Caco-2 (cell line): ENCODE data around the gene NHP2. TPM values are rescaled to one million over a fixed set of nuclear protein-coding genes. Genes with fewer than 3 reads are reported as not detected.
A peak's percentile ranks its signal among the peaks of the same experiment; 100 is the strongest.

ENCODE experiments used
- Bru-seq: library from RNA; stranded (reverse); fragments of 400-500 nt; gene quantifications from one replicate; lab custom pipeline; 2021; lab: Mats Ljungman, UMichigan
- BruChase-seq, 2 experiments: library from RNA; stranded (reverse); fragments of 400-500 nt; gene quantifications; one replicate each; lab custom pipeline; 2021; lab: Mats Ljungman, UMichigan
- BruUV-seq: library from RNA; stranded (reverse); fragments of 400-500 nt; replicated peaks from 2 replicates; lab custom pipeline; 2021; lab: Mats Ljungman, UMichigan
- CTCF ChIA-PET: fragments of 300-600 bp; sonication (Branson Sonifier 250); formaldehyde crosslinking; loops from one replicate; lab custom pipeline; 2022; ENCODE audit warnings: antibody characterized with exemption; lab: Charles Lee
- POLR2A ChIA-PET: fragments of 300-600 bp; sonication (Branson Sonifier 250); formaldehyde crosslinking; loops from one replicate; lab custom pipeline; 2022; ENCODE audit warnings: antibody characterized with exemption; lab: Charles Lee
- DNase-seq, 2 experiments: peaks; one replicate each; pipeline versions ENCODE4 v3.0.0 to v3.0.0-alpha.2; 2020 to 2022
- H3K27me3 ChIP-seq: replicated peaks from 2 replicates; pipeline ENCODE4 v1.6.0; 2011; ENCODE audit warnings: low read length; ENCODE audit not compliant: control insufficient read depth, insufficient read depth
- H3K36me3 ChIP-seq: 2 replicates; pipeline ENCODE4 v1.5.1; 2011; ENCODE audit warnings: low read length; ENCODE audit not compliant: control insufficient read depth, insufficient read depth
- H3K4me1 ChIP-seq: fragments of 250-450 bp; sonication (Bioruptor Pico); 2 replicates; pipeline ENCODE4 v1.5.1; 2020; ENCODE audit warnings: mild to moderate bottlenecking
- H3K4me3 ChIP-seq: 2 replicates; pipeline ENCODE4 v1.5.1; 2011; ENCODE audit warnings: low read depth, mild to moderate bottlenecking, control low read depth, low read length
- H3K9me3 ChIP-seq: fragments of 250-450 bp; sonication (Bioruptor Pico); 2 replicates; pipeline ENCODE4 v1.5.1; 2020; ENCODE audit warnings: mild to moderate bottlenecking, moderate library complexity
- H3K27ac Mint-ChIP-seq: one replicate; pipeline ENCODE4 v1.8.0; 2022; ENCODE audit warnings: mixed read lengths; ENCODE audit not compliant: unreplicated experiment
- H3K27me3 Mint-ChIP-seq: one replicate; pipeline ENCODE4 v1.8.0; 2022; ENCODE audit warnings: mixed read lengths; ENCODE audit not compliant: insufficient read depth, unreplicated experiment
- H3K36me3 Mint-ChIP-seq: one replicate; pipeline ENCODE4 v1.8.0; 2022; ENCODE audit warnings: mild to moderate bottlenecking, mixed read lengths; ENCODE audit not compliant: insufficient read depth, unreplicated experiment
- H3K4me1 Mint-ChIP-seq: one replicate; pipeline ENCODE4 v1.8.0; 2022; ENCODE audit warnings: low read depth, mixed read lengths; ENCODE audit not compliant: unreplicated experiment
- H3K4me3 Mint-ChIP-seq: one replicate; pipeline ENCODE4 v1.8.0; 2022; ENCODE audit warnings: mild to moderate bottlenecking, moderate library complexity, mixed read lengths; ENCODE audit not compliant: unreplicated experiment
- H3K9me3 Mint-ChIP-seq: one replicate; pipeline ENCODE4 v1.8.0; 2022; ENCODE audit warnings: mixed read lengths; ENCODE audit not compliant: unreplicated experiment
- CTCF ChIP-seq, 2 experiments: fragments of 200-600 bp in 1 of 2; IDR thresholded peaks; 1 replicate in 1 of 2; 2 replicates in 1 of 2; pipeline versions ENCODE4 v1.5.1 to v1.8.0; 2011 to 2022; ENCODE audit warnings: antibody characterized with exemption in 1 of 2, control low read depth in 1 of 2, inconsistent platforms in 1 of 2, low read depth in 1 of 2, low read length in 1 of 2, mild to moderate bottlenecking in 1 of 2, moderate library complexity in 1 of 2; ENCODE audit not compliant: insufficient read depth in 1 of 2, severe bottlenecking in 1 of 2, unreplicated experiment in 1 of 2
- intact Hi-C: fragments of 100-400 bp; cut with micrococcal nuclease; formaldehyde crosslinking; loops from one replicate; pipeline ENCODE4 v1.10.0; 2022; ENCODE audit not compliant: unreplicated experiment
- long read RNA-seq: library from polyadenylated mRNA; stranded (forward); transcript quantifications from one replicate; pipeline ENCODE4 v2.0.0, GENCODE V29; 2022
- total RNA-seq: library from RNA; stranded (reverse); gene quantifications from 2 replicates; pipeline ENCODE4 v1.2.3, GENCODE V29; 2022

NHP2 gene
- total RNA-seq (127 and 142 TPM in 2 replicates), Bru-seq, nascent RNA (percentile 80 among the genes with signal in this experiment), BruChase-seq, experiment 1, labeled RNA remaining after a 2-hour chase (percentile 76 among the genes with signal in this experiment), BruChase-seq, experiment 2, labeled RNA remaining after a 6-hour chase (percentile 91 among the genes with signal in this experiment)
- long read RNA-seq, transcript NHP2-201 (4 exons, 865 nt) = major isoform, 193 of 204 reads
- long read RNA-seq, transcript NHP2-202 (3 exons, 599 nt) = minor isoform, 10 of 204 reads
- long read RNA-seq, partial matches to known transcripts = 0 of 204 reads
- long read RNA-seq, other reads (novel, unspliced or antisense) = 0 of 204 reads

GRCh38 chr5:178153530-178154340, at the start of gene NHP2:
NHP2 (minus strand) TSS chr5:178153885; CDS start chr5:178153817, 68 bp downstream.
- Histone ChIP-seq H3K27me3 (no peaks in the 10 kb centered on the region), H3K4me3 (peak within 1 kb of the TSS; percentile 65), H3K4me1 (peaks cover 5% of the 10 kb centered on the region), H3K9me3 (no peaks in the 10 kb centered on the region), H3K36me3 (no peaks in the 10 kb centered on the region; the same call in 1 of the 2 replicates)
- CTCF ChIA-PET = interaction anchor here (0.5 to 2.7 kb wide), 8 partner anchors 8 to 593 kb away, joined by 3 to 69 read pairs (median 5); no protein-coding TSS in a partner anchor
- no peaks in the 10 kb centered on the region for H3K9me3 Mint-ChIP-seq
- no peak for TF ChIP-seq CTCF (IDR thresholded peaks at IDR 0.05; ENCODE audit: insufficient read depth in 1 of 2, low read depth in 1 of 2, low read length in 1 of 2, severe bottlenecking in 1 of 2, unreplicated experiment in 1 of 2)
- no peaks in the 10 kb centered on the region for H3K27me3 Mint-ChIP-seq
- peak within 1 kb of the TSS; percentile 94 for H3K4me3 Mint-ChIP-seq
- H3K27ac Mint-ChIP-seq = peak within 1 kb of the TSS; percentile 92
- POLR2A ChIA-PET = interaction anchor here (0.5 to 1.2 kb wide), 7 partner anchors 16 to 1130 kb away, joined by 3 to 16 read pairs (median 4); partner anchors contain the start of gene HNRNPAB
- no peaks in the 10 kb centered on the region for H3K4me1 Mint-ChIP-seq
- intact Hi-C loops = loop anchor here (5.0 kb wide), 1 partner anchor 41 kb away; the partner anchor contains the start of gene N4BP3
- BruUV-seq = no TSS peak
- H3K36me3 Mint-ChIP-seq = peaks cover 50% of the 10 kb centered on the region
- DNase-seq = peak; percentile 98

GRCh38 chr5:178202541-178202940, 48.9 kb upstream of the NHP2 start:
- TF ChIP-seq CTCF (IDR thresholded peaks at IDR 0.05; ENCODE audit: insufficient read depth in 1 of 2, low read depth in 1 of 2, low read length in 1 of 2, severe bottlenecking in 1 of 2, unreplicated experiment in 1 of 2) = no peak
- Histone ChIP-seq H3K27me3 (no peaks in the 10 kb centered on the region), H3K36me3 (peaks cover 8% of the 10 kb centered on the region; the same call in 1 of the 2 replicates), H3K9me3 (no peaks in the 10 kb centered on the region), H3K4me1 (peaks cover 9% of the 10 kb centered on the region; the same call in 1 of the 2 replicates), H3K4me3 (no peak overlapping the region)
- Mint-ChIP-seq H3K4me1 (peaks cover 18% of the 10 kb centered on the region), H3K36me3 (peaks cover 34% of the 10 kb centered on the region), H3K27ac (no peak overlapping the region), H3K27me3 (peaks cover 2% of the 10 kb centered on the region), H3K4me3 (no peak overlapping the region), H3K9me3 (no peaks in the 10 kb centered on the region)
- intact Hi-C loops = no loop called here
- DNase-seq = no peak
- BruUV-seq = no TSS peak
- ChIA-PET CTCF (no interaction called here), POLR2A (no interaction called here)

GRCh38 chr5:178201927-178202235, 48.2 kb upstream of the NHP2 start:
- Histone ChIP-seq H3K27me3 (no peaks in the 10 kb centered on the region), H3K36me3 (peaks cover 4% of the 10 kb centered on the region; the same call in 1 of the 2 replicates), H3K9me3 (no peaks in the 10 kb centered on the region), H3K4me1 (peaks cover 8% of the 10 kb centered on the region; the same call in 1 of the 2 replicates), H3K4me3 (no peak overlapping the region)
- BruUV-seq = no TSS peak
- DNase-seq = no peak
- Mint-ChIP-seq H3K27me3 (peaks cover 2% of the 10 kb centered on the region), H3K9me3 (no peaks in the 10 kb centered on the region), H3K4me3 (no peak overlapping the region), H3K4me1 (peaks cover 18% of the 10 kb centered on the region), H3K27ac (no peak overlapping the region), H3K36me3 (peaks cover 28% of the 10 kb centered on the region)
- POLR2A ChIA-PET = no interaction called here
- CTCF ChIA-PET = no interaction called here
- intact Hi-C loops = no loop called here
- TF ChIP-seq CTCF (IDR thresholded peaks at IDR 0.05; ENCODE audit: insufficient read depth in 1 of 2, low read depth in 1 of 2, low read length in 1 of 2, severe bottlenecking in 1 of 2, unreplicated experiment in 1 of 2) = no peak
